K562 (cell line): ENCODE measurements around the gene ROBO1. TPM values are rescaled to one million over a fixed set of nuclear protein-coding genes. Genes with fewer than 3 reads are reported as not detected.

Experiments
- ATAC-seq: fragments of 200-7000 bp; cut with Tn5 transposase; 3 replicates; pipeline ENCODE4 v1.9.1; 2020; ENCODE audit warnings: moderate library complexity
- BruUV-seq: library from RNA; stranded (reverse); fragments of 400-500 nt; replicated peaks from 2 replicates; lab custom pipeline; 2021; lab: Mats Ljungman, UMichigan
- CTCF ChIA-PET: fragments of 300-600 bp; formaldehyde crosslinking; extraction: SDS; loops from one replicate; lab custom pipeline; 2021; ENCODE audit warnings: low intra/inter-chr PET ratio; lab: Yijun Ruan, JAX
- POLR2A ChIA-PET: fragments of 300-600, 350-650 bp; sonication (Branson Sonifier 250); formaldehyde crosslinking; extraction: SDS; loops from one replicate; lab custom pipeline; 2021; ENCODE audit warnings: antibody characterized with exemption, inconsistent platforms; lab: Yijun Ruan, JAX
- DNase-seq, 4 experiments: peaks; one replicate each; pipeline versions ENCODE4 v3.0.0 to v3.0.0-alpha.2; 2011 to 2018; ENCODE audit warnings: low spot score in 3 of 4, mixed read lengths in 3 of 4; ENCODE audit errors: extremely low read depth in 1 of 4
- FAIRE-seq: peaks from 2 replicates; lab custom pipeline; 2011; peaks lifted over from hg19 to GRCh38; lab: Jason Lieb, UNC
- H2AFZ ChIP-seq: 2 replicates; pipeline ENCODE4 v1.6.0; 2011; ENCODE audit warnings: low read depth, low read length, control low read depth, inconsistent platforms
- H3K27ac ChIP-seq: fragments of 200-600 bp; 3 replicates; pipeline ENCODE4 v1.8.0; 2011; ENCODE audit warnings: low read depth, mild to moderate bottlenecking, control low read depth, inconsistent platforms, low read length, moderate library complexity, mixed read lengths; ENCODE audit errors: extremely low read depth
- H3K27me3 ChIP-seq, 2 experiments: fragments of 300-600 bp in 1 of 2; 2 replicates in 1 of 2; 3 replicates in 1 of 2; pipeline versions ENCODE4 v1.6.0 to v1.8.0; 2011; ENCODE audit warnings: inconsistent platforms in 2 of 2, low read length in 2 of 2, mild to moderate bottlenecking in 1 of 2, mixed read lengths in 1 of 2, moderate library complexity in 1 of 2; ENCODE audit not compliant: control insufficient read depth in 2 of 2, insufficient read depth in 2 of 2
- H3K36me3 ChIP-seq: fragments of 300-600 bp; 3 replicates; pipeline ENCODE4 v1.8.0; 2011; ENCODE audit warnings: mild to moderate bottlenecking, low read length, inconsistent platforms; ENCODE audit not compliant: control insufficient read depth, insufficient read depth
- H3K4me1 ChIP-seq, 2 experiments: fragments of 200-600 bp in 1 of 2; replicated peaks in 1 of 2; 2 replicates in 1 of 2; 3 replicates in 1 of 2; pipeline versions ENCODE4 v1.5.1 to v1.8.0; 2011; ENCODE audit warnings: inconsistent platforms in 2 of 2, low read length in 2 of 2, mild to moderate bottlenecking in 1 of 2, mixed read lengths in 1 of 2, moderate library complexity in 1 of 2; ENCODE audit not compliant: control insufficient read depth in 2 of 2, insufficient read depth in 2 of 2
- H3K4me2 ChIP-seq: 2 replicates; pipeline ENCODE4 v1.6.1; 2011; ENCODE audit warnings: low read length, control low read depth, inconsistent platforms, mixed read lengths; ENCODE audit not compliant: insufficient read depth
- H3K4me3 ChIP-seq: fragments of 200-600 bp; sonication (generic), shearing (Covaris generic); 2 replicates; pipeline ENCODE4 v1.5.1; 2016; ENCODE audit warnings: control low read depth, inconsistent platforms
- H3K79me2 ChIP-seq: fragments of 200-600 bp; 3 replicates; pipeline ENCODE4 v1.8.0; 2011; ENCODE audit warnings: low read length, inconsistent platforms; ENCODE audit not compliant: control insufficient read depth, insufficient read depth
- H3K9ac ChIP-seq, 2 experiments: 2 replicates each; pipeline versions ENCODE4 v1.6.0 to v1.6.1; 2011; ENCODE audit warnings: low read depth in 2 of 2, low read length in 2 of 2, control low read depth in 1 of 2, inconsistent platforms in 1 of 2, mild to moderate bottlenecking in 1 of 2, mixed read lengths in 1 of 2; ENCODE audit not compliant: insufficient read depth in 1 of 2
- H3K9me1 ChIP-seq: one replicate; pipeline ENCODE4 v1.6.0; 2011; ENCODE audit warnings: inconsistent platforms, mild to moderate bottlenecking, low read length, moderate library complexity; ENCODE audit not compliant: control insufficient read depth, insufficient read depth
- H3K9me3 ChIP-seq: replicated peaks from 2 replicates; pipeline ENCODE4 v1.5.1; 2011; ENCODE audit warnings: low read depth, low read length, inconsistent platforms; ENCODE audit not compliant: control insufficient read depth, insufficient read depth
- H4K20me1 ChIP-seq: replicated peaks from 2 replicates; pipeline ENCODE4 v1.6.1; 2011; ENCODE audit warnings: low read length, inconsistent platforms, mixed read lengths; ENCODE audit not compliant: control insufficient read depth, insufficient read depth
- BRD9 ChIP-seq: fragments of 450-650 bp; IDR thresholded peaks from 2 replicates; pipeline ENCODE4 v1.6.1; 2018; ENCODE audit warnings: low read depth; ENCODE audit not compliant: partially characterized antibody
- CHAMP1 ChIP-seq: fragments of 450-650 bp; IDR thresholded peaks from 2 replicates; pipeline ENCODE4 v1.6.1; 2016; ENCODE audit warnings: mild to moderate bottlenecking
- GTF2B ChIP-seq: IDR thresholded peaks from 2 replicates; pipeline ENCODE4 v1.6.1; 2011; ENCODE audit not compliant: insufficient read length; ENCODE audit errors: extremely low read depth
- HMG20B ChIP-seq: fragments of 250-450 bp; sonication (Bioruptor Pico); IDR thresholded peaks from 2 replicates; pipeline ENCODE4 v1.5.0; 2021; ENCODE audit warnings: mild to moderate bottlenecking
- KLF10 ChIP-seq: fragments of 250-450 bp; sonication (Bioruptor Pico); IDR thresholded peaks from 2 replicates; pipeline ENCODE4 v1.6.1; 2021; ENCODE audit warnings: matching md5 sums
- MAFG ChIP-seq: fragments of 450-650 bp; conservative IDR thresholded peaks from 2 replicates; pipeline ENCODE4 v1.6.1; 2016; ENCODE audit warnings: missing genetic modification characterization, missing compliant biosample characterization
- MCM7 ChIP-seq, 2 experiments: fragments of 450-650 bp; IDR thresholded peaks; 2 replicates each; pipeline ENCODE4 v1.6.1; 2016 to 2018
- PHF8 ChIP-seq: fragments of 200-600 bp; sonication (generic); IDR thresholded peaks from 2 replicates; pipeline ENCODE4 v1.6.1; 2012; ENCODE audit warnings: mixed run types, mild to moderate bottlenecking, inconsistent platforms, low read length, moderate library complexity, borderline replicate concordance
- RAD21 ChIP-seq, 2 experiments: fragments of 250-450 bp in 1 of 2; fragments of 450-650 bp in 1 of 2; sonication (Bioruptor Pico) in 1 of 2; formaldehyde crosslinking in 1 of 2; IDR thresholded peaks in 1 of 2; conservative IDR thresholded peaks in 1 of 2; 2 replicates each; pipeline versions ENCODE4 v1.4.0 to v1.8.0; 2020 to 2022; ENCODE audit warnings: mild to moderate bottlenecking in 2 of 2, moderate library complexity in 1 of 2
- RBBP5 ChIP-seq: fragments of 200-600 bp; sonication (generic); IDR thresholded peaks from 2 replicates; pipeline ENCODE4 v1.6.1; 2012; ENCODE audit warnings: borderline replicate concordance, mild to moderate bottlenecking, low read length, control low read depth, inconsistent platforms; ENCODE audit not compliant: insufficient read depth, poor library complexity, severe bottlenecking
- RBM25 ChIP-seq: fragments of 200-400 bp; formaldehyde crosslinking; IDR thresholded peaks from 2 replicates; pipeline ENCODE4 v1.6.1; 2018; ENCODE audit warnings: low read length, low read depth, moderate library complexity; ENCODE audit not compliant: severe bottlenecking
- SNIP1 ChIP-seq: fragments of 450-650 bp; IDR thresholded peaks from 2 replicates; pipeline ENCODE4 v1.7.1; 2017; ENCODE audit warnings: low read depth, mild to moderate bottlenecking
- SREBF2 ChIP-seq: sonication (generic); formaldehyde crosslinking; IDR thresholded peaks from 2 replicates; pipeline ENCODE4 v1.4.0; 2020; ENCODE audit warnings: mild to moderate bottlenecking, missing genetic modification reagents
- SRSF3 ChIP-seq: fragments of 200-400 bp; formaldehyde crosslinking; IDR thresholded peaks from 2 replicates; pipeline ENCODE4 v1.6.1; 2016; ENCODE audit warnings: mild to moderate bottlenecking, low read length, moderate library complexity; ENCODE audit not compliant: insufficient read depth
- TCFL5 ChIP-seq: fragments of 250-450 bp; sonication (Bioruptor Pico); conservative IDR thresholded peaks from 2 replicates; pipeline ENCODE4 v1.6.1; 2021; ENCODE audit warnings: mild to moderate bottlenecking, moderate library complexity, matching md5 sums
- TFAM ChIP-seq: fragments of 250-450 bp; sonication (Bioruptor Pico); conservative IDR thresholded peaks from 2 replicates; pipeline ENCODE4 v1.5.0; 2021; ENCODE audit warnings: mild to moderate bottlenecking, moderate library complexity
- ZNF133 ChIP-seq: fragments of 250-450 bp; sonication (Bioruptor Pico); IDR thresholded peaks from 2 replicates; pipeline ENCODE4 v1.4.0; 2020; ENCODE audit warnings: mild to moderate bottlenecking
- ZNF23 ChIP-seq: fragments of 250-450 bp; sonication (Bioruptor Pico); IDR thresholded peaks from 2 replicates; pipeline ENCODE4 v1.4.0; 2020; ENCODE audit warnings: mild to moderate bottlenecking
- WGBS: fragments of 100-300 bp; shearing (Covaris generic); methylation state at CpG from one replicate; pipeline ENCODE4 v1.1.6; 2016; ENCODE audit warnings: low coverage, mixed read lengths; ENCODE audit not compliant: insufficient coverage; ENCODE audit errors: missing lambda C conversion rate; 5-methylcytosine and 5-hydroxymethylcytosine counted together
- in situ Hi-C: fragments of 300-500 bp; cut with MboI; formaldehyde crosslinking; loops from 4 replicates; pipeline ENCODE4 v1.15.0; 2018; ENCODE audit warnings: inconsistent platforms, mixed read lengths
- intact Hi-C: fragments of 100-400 bp; cut with micrococcal nuclease; formaldehyde crosslinking; loops from 2 replicates; pipeline ENCODE4 v1.14.2; 2022
- polyA plus RNA-seq, 8 experiments: library from polyadenylated mRNA; depleted of rRNA in 4 of 8; stranded (reverse) in 5 of 8; unstranded in 3 of 8; fragments of >200 nt; fragmentation: Nextera tagmentation in 2 of 8; fragmentation: Illumina TruSeq in 1 of 8; extraction: Ambion mirVana in 2 of 8; extraction: Trizol in 1 of 8; gene quantifications; 2 replicates each; pipeline versions ENCODE4 v1.2.1 to v1.2.3, GENCODE V29; 2011 to 2014; ENCODE audit warnings: inconsistent platforms in 1 of 8, missing spikeins in 1 of 8
- total RNA-seq, 7 experiments: library from RNA; depleted of rRNA in 6 of 7; stranded (reverse); fragments of >200 nt in 6 of 7; fragmentation: Illumina TruSeq in 2 of 7; extraction: Trizol in 2 of 7; gene quantifications; 2 replicates each; pipeline versions ENCODE4 v1.2.1 to v1.2.3, GENCODE V29; 2011 to 2021; ENCODE audit warnings: low replicate concordance in 1 of 7

ROBO1 gene
- total and polyA plus RNA-seq, 9 of the 15 experiments (the other 6 are each of a cell fraction or from before 2014, with no cell fraction given) = 0.01 to 0.53 (median 0.17) TPM; not detected in 5

GRCh38 chr3:79651536-79652065 is 116.2 kb downstream of the ROBO1 start (continued):
- TF ChIP-seq CHAMP1 = no peak
- TF ChIP-seq RBM25 = no peak
- no peak for TF ChIP-seq GTF2B
- TF ChIP-seq ZNF133 (CRISPR knock-in tag) = no peak

DNA sequence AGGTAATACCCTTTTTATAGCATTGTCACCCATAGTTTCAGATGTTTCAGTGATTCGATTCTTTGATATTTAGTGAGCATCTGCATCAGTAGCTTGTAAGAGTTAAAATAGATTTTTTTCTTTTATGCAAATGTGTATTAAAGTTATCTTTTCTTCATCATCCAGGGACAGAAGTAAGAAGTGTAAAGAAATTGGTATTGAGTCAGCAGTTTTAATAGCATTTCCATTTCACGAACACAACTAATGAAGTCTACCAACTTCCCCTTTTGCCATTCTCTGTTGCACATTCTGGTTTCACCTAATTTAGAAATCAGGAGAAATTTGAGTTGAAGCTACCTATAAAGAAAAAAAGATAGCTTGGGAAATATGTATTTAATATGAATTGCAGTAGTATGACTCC is 127.9 kb downstream of the ROBO1 start:
- no peak overlapping the region for H3K4me2 ChIP-seq
- H3K27me3 ChIP-seq = no peaks in the 10 kb centered on the region
- in situ Hi-C loops = no loop called here
- no peaks in the 10 kb centered on the region for H3K79me2 ChIP-seq
- 0% methylated on average over 2 of the region's 2 CpGs for WGBS
- ChIA-PET POLR2A (no interaction called here), CTCF (interaction anchor here (0.5 kb wide), 1 partner anchor 734 kb away, joined by 3 read pairs; no protein-coding TSS in a partner anchor)
- no peak overlapping the region for H3K9ac ChIP-seq
- no peak overlapping the region for H3K4me3 ChIP-seq
- FAIRE-seq (no peak), DNase-seq (no peak), ATAC-seq (no peak)
- H2AFZ ChIP-seq = no peak overlapping the region
- no peaks in the 10 kb centered on the region for H3K36me3 ChIP-seq
- no peaks in the 10 kb centered on the region for H3K9me3 ChIP-seq
- intact Hi-C loops = no loop called here
- H3K9me1 ChIP-seq = no peaks in the 10 kb centered on the region
- no peaks in the 10 kb centered on the region for H4K20me1 ChIP-seq
- BruUV-seq = no TSS peak
- no peaks in the 10 kb centered on the region for H3K4me1 ChIP-seq
- H3K27ac ChIP-seq = no peak overlapping the region
- no peak for TF ChIP-seq SRSF3
- no peak for TF ChIP-seq TCFL5 (CRISPR knock-in tag)
- TF ChIP-seq RBBP5 = no peak
- TF ChIP-seq KLF10 (CRISPR knock-in tag) = no peak
- TF ChIP-seq TFAM (CRISPR knock-in tag) = no peak
- no peak for TF ChIP-seq MAFG (tag)
- TF ChIP-seq SNIP1 = no peak
- no peak for TF ChIP-seq SREBF2
- no peak for TF ChIP-seq BRD9
- TF ChIP-seq RAD21 (CRISPR knock-in tag; conservative IDR thresholded peaks at IDR 0.05 in 1 of 2, IDR thresholded peaks at IDR 0.05 in 1 of 2) = no peak
- TF ChIP-seq PHF8 = no peak
- TF ChIP-seq HMG20B (CRISPR knock-in tag) = no peak
- no peak for TF ChIP-seq ZNF23 (CRISPR knock-in tag)
- TF ChIP-seq MCM7 (IDR thresholded peaks at IDR 0.05) = no peak
